GM23338 (cell line): ENCODE results near the gene DOP1A. TPM values are rescaled to one million over a fixed set of nuclear protein-coding genes. Genes with fewer than 3 reads are reported as not detected.

ENCODE experiments used
- ATAC-seq: fragments of 200-7000 bp; cut with Tn5 transposase; 3 replicates; pipeline ENCODE4 v1.9.1; 2020
- DNase-seq: peaks from one replicate; pipeline ENCODE4 v3.0.0-alpha.2; 2015; ENCODE audit warnings: low spot score
- H2AFZ ChIP-seq: fragments of 200-600 bp; sonication (generic); 2 replicates; pipeline ENCODE4 v1.8.0; 2016; ENCODE audit warnings: antibody characterized with exemption, mild to moderate bottlenecking, moderate library complexity
- H3F3A ChIP-seq: fragments of 200-600 bp; sonication (generic); replicated peaks from 2 replicates; pipeline ENCODE4 v1.8.0; 2017; ENCODE audit warnings: antibody characterized with exemption, mixed run types, low read depth
- H3K27ac ChIP-seq: fragments of 200-600 bp; sonication (generic); 2 replicates; pipeline ENCODE4 v1.6.1; 2016; ENCODE audit warnings: low read depth
- H3K27me3 ChIP-seq: fragments of 200-600 bp; sonication (generic); 2 replicates; pipeline ENCODE4 v1.8.0; 2016; ENCODE audit warnings: mild to moderate bottlenecking, mixed run types, moderate library complexity; ENCODE audit not compliant: insufficient read depth
- H3K36me3 ChIP-seq: fragments of 200-600 bp; sonication (generic); 2 replicates; pipeline ENCODE4 v1.8.0; 2016; ENCODE audit warnings: mild to moderate bottlenecking; ENCODE audit not compliant: insufficient read depth
- H3K4me1 ChIP-seq: fragments of 200-600 bp; sonication (generic); 2 replicates; pipeline ENCODE4 v1.8.0; 2016; ENCODE audit warnings: mild to moderate bottlenecking, moderate library complexity; ENCODE audit not compliant: insufficient read depth
- H3K4me2 ChIP-seq: fragments of 200-600 bp; sonication (generic); 2 replicates; pipeline ENCODE4 v1.7.1; 2017; ENCODE audit warnings: mixed run types
- H3K4me3 ChIP-seq: fragments of 200-600 bp; sonication (generic); 2 replicates; pipeline ENCODE4 v1.6.1; 2016; ENCODE audit warnings: mixed run types
- H3K79me2 ChIP-seq: fragments of 200-600 bp; sonication (generic); replicated peaks from 2 replicates; pipeline ENCODE4 v1.8.0; 2017; ENCODE audit warnings: mild to moderate bottlenecking; ENCODE audit not compliant: insufficient read depth
- H3K9me2 ChIP-seq: fragments of 200-600 bp; sonication (generic); 2 replicates; pipeline ENCODE4 v1.8.0; 2017; ENCODE audit not compliant: insufficient read depth
- H4K20me1 ChIP-seq: fragments of 200-600 bp; sonication (generic); replicated peaks from 2 replicates; pipeline ENCODE4 v1.8.0; 2017; ENCODE audit warnings: mild to moderate bottlenecking; ENCODE audit not compliant: insufficient read depth
- H3K27ac Mint-ChIP-seq: 2 replicates; pipeline ENCODE4 v1.8.0; 2020; ENCODE audit warnings: inconsistent platforms, mild to moderate bottlenecking, moderate library complexity, mixed read lengths
- H3K27me3 Mint-ChIP-seq: 3 replicates; pipeline ENCODE4 v1.8.0; 2022; ENCODE audit warnings: low read depth, mild to moderate bottlenecking, moderate library complexity, mixed read lengths, inconsistent platforms; ENCODE audit not compliant: insufficient read depth, poor library complexity
- H3K36me3 Mint-ChIP-seq: 3 replicates; pipeline ENCODE4 v1.8.0; 2021; ENCODE audit warnings: low read depth, mild to moderate bottlenecking, inconsistent platforms, moderate library complexity, mixed read lengths
- H3K4me1 Mint-ChIP-seq: 3 replicates; pipeline ENCODE4 v1.8.0; 2020; ENCODE audit warnings: mild to moderate bottlenecking, inconsistent platforms, mixed read lengths
- H3K4me3 Mint-ChIP-seq: 3 replicates; pipeline ENCODE4 v1.8.0; 2021; ENCODE audit warnings: moderate library complexity, mild to moderate bottlenecking, inconsistent platforms, mixed read lengths
- H3K9me3 Mint-ChIP-seq: 3 replicates; pipeline ENCODE4 v1.8.0; 2020; ENCODE audit warnings: moderate library complexity, mild to moderate bottlenecking, inconsistent platforms, mixed read lengths
- CREB1 ChIP-seq: fragments of 250-450 bp; sonication (Bioruptor Pico); IDR thresholded peaks from 2 replicates; pipeline ENCODE4 v1.5.0; 2020; ENCODE audit warnings: low read depth, mild to moderate bottlenecking, moderate library complexity
- CTCF ChIP-seq, 2 experiments: fragments of 200-600 bp in 1 of 2; sonication (generic) in 1 of 2; conservative IDR thresholded peaks; 2 replicates each; pipeline versions ENCODE4 v1.5.1 to v1.6.1; 2016 to 2017; ENCODE audit warnings: antibody characterized with exemption in 2 of 2, low read depth in 2 of 2, mild to moderate bottlenecking in 2 of 2, moderate library complexity in 1 of 2
- ETS1 ChIP-seq: IDR thresholded peaks from 2 replicates; pipeline ENCODE4 v1.6.1; 2016; ENCODE audit warnings: antibody characterized with exemption
- EZH2 ChIP-seq: fragments of 200-600 bp; sonication (generic); IDR thresholded peaks from one replicate; pipeline ENCODE4 v1.8.0; 2017; ENCODE audit warnings: antibody characterized with exemption, mild to moderate bottlenecking, low read depth; ENCODE audit not compliant: unreplicated experiment
- EZH2phosphoT487 ChIP-seq: fragments of 200-600 bp; sonication (generic); IDR thresholded peaks from one replicate; pipeline ENCODE4 v1.8.1; 2018; ENCODE audit warnings: antibody characterized with exemption; ENCODE audit not compliant: unreplicated experiment
- JUNB ChIP-seq: IDR thresholded peaks from one replicate; pipeline ENCODE4 v1.6.1; 2016; ENCODE audit warnings: antibody characterized with exemption; ENCODE audit not compliant: unreplicated experiment
- NANOG ChIP-seq: IDR thresholded peaks from 2 replicates; pipeline ENCODE4 v1.6.1; 2016; ENCODE audit warnings: antibody characterized with exemption, borderline replicate concordance
- POLR2AphosphoS5 ChIP-seq: IDR thresholded peaks from 2 replicates; pipeline ENCODE4 v1.6.1; 2016; ENCODE audit warnings: antibody characterized with exemption, low read depth
- REST ChIP-seq: IDR thresholded peaks from one replicate; pipeline ENCODE4 v1.6.1; 2018; ENCODE audit warnings: antibody characterized with exemption; ENCODE audit not compliant: unreplicated experiment
- STAT1 ChIP-seq: IDR thresholded peaks from one replicate; pipeline ENCODE4 v1.6.1; 2016; ENCODE audit warnings: antibody characterized with exemption; ENCODE audit not compliant: unreplicated experiment
- ZNF114 ChIP-seq: fragments of 250-450 bp; sonication (Bioruptor Pico); IDR thresholded peaks from 2 replicates; pipeline ENCODE4 v1.5.0; 2020; ENCODE audit warnings: mild to moderate bottlenecking, moderate library complexity
- ZNF331 ChIP-seq: fragments of 250-450 bp; sonication (Bioruptor Pico); IDR thresholded peaks from 2 replicates; pipeline ENCODE4 v1.5.0; 2020; ENCODE audit warnings: low read depth, mild to moderate bottlenecking, moderate library complexity
- ZNF462 ChIP-seq: fragments of 250-450 bp; sonication (Bioruptor Pico); IDR thresholded peaks from 2 replicates; pipeline ENCODE4 v1.5.0; 2020; ENCODE audit warnings: mild to moderate bottlenecking, moderate library complexity
- polyA plus RNA-seq: library from polyadenylated mRNA; unstranded; fragments of >200 nt; fragmentation: Nextera tagmentation; extraction: Ambion mirVana; gene quantifications from 2 replicates; pipeline ENCODE4 v1.2.1, GENCODE V29; 2016
- total RNA-seq: library from RNA; depleted of rRNA; stranded (reverse); fragments of >200 nt; shearing (Covaris generic); gene quantifications from 2 replicates; pipeline ENCODE4 v1.2.3, GENCODE V29; 2014

DOP1A gene
- total and polyA plus RNA-seq, 2 experiments from 2014 or later, result 3.9 to 18.6 TPM

- TF ChIP-seq NANOG, result no peak
- no peak for TF ChIP-seq ZNF114 (CRISPR knock-in tag)
These were observed 113.0 kb downstream of the DOP1A start (continued) for GRCh38 chr6:83180426-83180950.

- no peaks in the 10 kb centered on the region for H3K9me2 ChIP-seq
- no peak overlapping the region for H3K4me2 ChIP-seq
- H3K27ac Mint-ChIP-seq, result no peak overlapping the region
- no peak overlapping the region for H2AFZ ChIP-seq
- peaks cover 10% of the 10 kb centered on the region; the same call in 2 of the 3 replicates for H3K4me1 Mint-ChIP-seq
- peaks cover 6% of the 10 kb centered on the region; the same call in 1 of the 2 replicates for H3K79me2 ChIP-seq
- peaks cover 66% of the 10 kb centered on the region for H3K36me3 Mint-ChIP-seq
- H3K27me3 Mint-ChIP-seq, result no peaks in the 10 kb centered on the region
- H4K20me1 ChIP-seq, result peaks cover 16% of the 10 kb centered on the region
- no peaks in the 10 kb centered on the region for H3K9me3 Mint-ChIP-seq
- peaks cover 59% of the 10 kb centered on the region; the same call in 1 of the 2 replicates for H3K36me3 ChIP-seq
- no peak overlapping the region for H3K27ac ChIP-seq
- no peaks in the 10 kb centered on the region for H3K27me3 ChIP-seq
- 0 out of 2 replicates have a peak, but pooled peaks cover 7% of the 10 kb centered on the region for H3K4me1 ChIP-seq
- no peak overlapping the region for H3K4me3 Mint-ChIP-seq
- TF ChIP-seq CTCF (conservative IDR thresholded peaks at IDR 0.05; ENCODE audit: low read depth in 2 of 2) (no peak), EZH2 (no peak), CREB1 (CRISPR knock-in tag) (no peak), ZNF462 (no peak), ZNF331 (CRISPR knock-in tag) (no peak), NANOG (no peak), POLR2AphosphoS5 (no peak), ETS1 (no peak), REST (no peak), JUNB (no peak), EZH2phosphoT487 (no peak), STAT1 (no peak), ZNF114 (CRISPR knock-in tag) (no peak)
- DNase-seq (no peak), ATAC-seq (no peak)
- no peak overlapping the region for H3K4me3 ChIP-seq
- H3F3A ChIP-seq, result no peaks in the 10 kb centered on the region
These were observed 114.6 kb downstream of the DOP1A start for GRCh38 chr6:83182114-83182513.
